PC-3 (cell line): ENCODE data around the gene LTB. TPM values are rescaled to one million over a fixed set of nuclear protein-coding genes. Genes with fewer than 3 reads are reported as not detected.

ENCODE experiments used
- ATAC-seq: fragments of 200-7000 bp; cut with Tn5 transposase; 2 replicates; pipeline ENCODE4 v1.9.1; 2020; ENCODE audit warnings: mild to moderate bottlenecking, moderate library complexity
- BruUV-seq: library from RNA; stranded (reverse); fragments of 400-500 nt; replicated peaks from 2 replicates; lab custom pipeline; 2021; lab: Mats Ljungman, UMichigan
- CTCF ChIA-PET: fragments of 300-600 bp; sonication (Branson Sonifier 250); formaldehyde crosslinking; loops from one replicate; lab custom pipeline; 2022; ENCODE audit warnings: antibody characterized with exemption; lab: Charles Lee
- POLR2A ChIA-PET: fragments of 300-600 bp; sonication (Branson Sonifier 250); formaldehyde crosslinking; loops from one replicate; lab custom pipeline; 2022; ENCODE audit warnings: antibody characterized with exemption; ENCODE audit not compliant: unreplicated experiment; lab: Charles Lee
- DNase-seq: peaks from one replicate; pipeline ENCODE4 v3.0.0-alpha.2; 2015
- H2AFZ ChIP-seq: fragments of 300-600 bp; sonication (generic); 2 replicates; pipeline ENCODE4 v1.6.0; 2016; ENCODE audit warnings: antibody characterized with exemption, low read length
- H3F3A ChIP-seq: fragments of 300-600 bp; sonication (generic); one replicate; pipeline ENCODE4 v1.6.0; 2017; ENCODE audit warnings: antibody characterized with exemption, low read length, control low read depth, mild to moderate bottlenecking; ENCODE audit not compliant: unreplicated experiment
- H3K27ac ChIP-seq: fragments of 300-600 bp; sonication (generic); 2 replicates; pipeline ENCODE4 v1.5.1; 2016; ENCODE audit warnings: mild to moderate bottlenecking, low read length
- H3K27me3 ChIP-seq: fragments of 300-600 bp; sonication (generic); 2 replicates; pipeline ENCODE4 v1.6.1; 2016; ENCODE audit warnings: low read length, mixed read lengths
- H3K36me3 ChIP-seq: fragments of 300-600 bp; sonication (generic); 2 replicates; pipeline ENCODE4 v1.6.1; 2016; ENCODE audit warnings: low read depth, mixed run types, low read length, mixed read lengths
- H3K4me1 ChIP-seq: fragments of 300-600 bp; sonication (generic); 2 replicates; pipeline ENCODE4 v1.5.1; 2016; ENCODE audit warnings: low read length; ENCODE audit not compliant: insufficient read depth
- H3K4me2 ChIP-seq: fragments of 300-600 bp; sonication (generic); 2 replicates; pipeline ENCODE4 v1.6.0; 2016; ENCODE audit warnings: low read length
- H3K4me3 ChIP-seq: fragments of 300-600 bp; sonication (generic); 2 replicates; pipeline ENCODE4 v1.5.1; 2016; ENCODE audit warnings: mild to moderate bottlenecking, low read length, mixed read lengths
- H3K79me2 ChIP-seq: fragments of 300-600 bp; sonication (generic); 2 replicates; pipeline ENCODE4 v1.6.1; 2017; ENCODE audit warnings: low read length, mixed read lengths
- H3K9ac ChIP-seq: fragments of 300-600 bp; sonication (generic); 2 replicates; pipeline ENCODE4 v1.6.0; 2016; ENCODE audit warnings: mild to moderate bottlenecking, low read length
- H3K9me2 ChIP-seq: fragments of 300-600 bp; sonication (generic); replicated peaks from 2 replicates; pipeline ENCODE4 v1.6.1; 2016; ENCODE audit warnings: mixed run types, low read length, mixed read lengths
- H3K9me3 ChIP-seq: fragments of 300-600 bp; sonication (generic); 2 replicates; pipeline ENCODE4 v1.6.1; 2016; ENCODE audit warnings: low read length, mixed read lengths
- H4K20me1 ChIP-seq: fragments of 300-600 bp; sonication (generic); 2 replicates; pipeline ENCODE4 v1.6.1; 2016; ENCODE audit warnings: low read length, mixed read lengths
- CTCF ChIP-seq: fragments of 300-600 bp; sonication (generic); conservative IDR thresholded peaks from 2 replicates; pipeline ENCODE4 v1.5.1; 2017; ENCODE audit warnings: antibody characterized with exemption, low read depth, mild to moderate bottlenecking, low read length
- EZH2 ChIP-seq: fragments of 300-600 bp; sonication (generic); IDR thresholded peaks from one replicate; pipeline ENCODE4 v1.6.1; 2017; ENCODE audit warnings: antibody characterized with exemption, mild to moderate bottlenecking, low read length; ENCODE audit not compliant: unreplicated experiment
- EZH2phosphoT487 ChIP-seq: fragments of 300-600 bp; sonication (generic); IDR thresholded peaks from 2 replicates; pipeline ENCODE4 v1.6.1; 2018; ENCODE audit warnings: mild to moderate bottlenecking, antibody characterized with exemption, low read length, borderline replicate concordance
- intact Hi-C: fragments of 100-400 bp; cut with micrococcal nuclease; formaldehyde crosslinking; loops from 2 replicates; pipeline ENCODE4 v1.9.0; 2023
- total RNA-seq: library from RNA; depleted of rRNA; stranded (reverse); fragments of >200 nt; gene quantifications from 2 replicates; pipeline ENCODE4 v1.2.3, GENCODE V29; 2014

The LTB gene
- total RNA-seq, 1 experiment from 2014 or later = 1.5 TPM

- Histone ChIP-seq H3F3A (no peaks in the 10 kb centered on the region), H3K9me2 (no peaks in the 10 kb centered on the region), H3K4me2 (no peak overlapping the region; the same call in 1 of the 2 replicates), H3K4me3 (no peak overlapping the region), H3K27me3 (no peaks in the 10 kb centered on the region), H3K9me3 (no peaks in the 10 kb centered on the region), H3K36me3 (peaks cover 21% of the 10 kb centered on the region), H3K79me2 (peaks cover 54% of the 10 kb centered on the region), H3K27ac (no peak overlapping the region), H3K4me1 (peaks cover 31% of the 10 kb centered on the region), H2AFZ (no peak overlapping the region), H4K20me1 (peaks cover 24% of the 10 kb centered on the region), H3K9ac (no peak overlapping the region)
- BruUV-seq = no TSS peak
- ChIA-PET CTCF (no interaction called here), POLR2A (no interaction called here)
- no peak for TF ChIP-seq CTCF
- no peak for TF ChIP-seq EZH2phosphoT487
- no peak for TF ChIP-seq EZH2
- DNase-seq = no peak
- ATAC-seq = no peak
- intact Hi-C loops = no loop called here
Measured at GRCh38 chr6:31543639-31544038, 38.6 kb downstream of the LTB start.

- peak within 1 kb of the TSS; percentile 92 for H3K4me2 ChIP-seq
- CTCF ChIA-PET = interaction anchor here (1.0 kb wide), 1 partner anchor 48 kb away, joined by 6 read pairs; no protein-coding TSS in a partner anchor
- ATAC-seq = peak; percentile 77
- TF ChIP-seq EZH2 = no peak
- TF ChIP-seq CTCF = no peak
- no peak for TF ChIP-seq EZH2phosphoT487
- no peaks in the 10 kb centered on the region for H3K9me3 ChIP-seq
- peaks cover 38% of the 10 kb centered on the region for H4K20me1 ChIP-seq
- peak; percentile 97 for DNase-seq
- H3K4me3 ChIP-seq = peak within 1 kb of the TSS; percentile 92
- H3K4me1 ChIP-seq = peaks cover 26% of the 10 kb centered on the region
- peak within 1 kb of the TSS; percentile 82 for H2AFZ ChIP-seq
- peaks cover 35% of the 10 kb centered on the region for H3K36me3 ChIP-seq
- H3K27me3 ChIP-seq = no peaks in the 10 kb centered on the region
- peaks cover 59% of the 10 kb centered on the region for H3K79me2 ChIP-seq
- peak within 1 kb of the TSS; percentile 90 for H3K27ac ChIP-seq
- H3F3A ChIP-seq = no peaks in the 10 kb centered on the region
- H3K9me2 ChIP-seq = no peaks in the 10 kb centered on the region
- H3K9ac ChIP-seq = peak within 1 kb of the TSS; percentile 99
- intact Hi-C loops = loop anchor here (1.0 kb wide), 2 partner anchors 44 to 48 kb away; partner anchors contain the start of gene MICB
- TSS peak; percentile 67 for BruUV-seq
- POLR2A ChIA-PET = interaction anchor here (0.5 to 1.4 kb wide), 8 partner anchors 45 to 1777 kb away, joined by 3 to 7 read pairs (median 4); partner anchors contain the start of genes HSPA1B and PBX2
Measured at GRCh38 chr6:31541658-31542521, 40.3 kb downstream of the LTB start, which contains the start of gene DDX39B. Gene DDX39B (minus strand): TSS chr6:31542003. CDS start chr6:31540532, 1,471 bp downstream.
